Neural cell (in vitro differentiated cells): ENCODE results near the gene POFUT1. TPM values are rescaled to one million over a fixed set of nuclear protein-coding genes. Genes with fewer than 3 reads are reported as not detected.
"Not testable (repeated sequence)": the region's sequence is repeated elsewhere in the genome, so short reads cannot be mapped to it uniquely, and the experiment has no call there.

Experiments used
- H2AFZ ChIP-seq: fragments of 200-600, 300-800 bp; sonication (generic), shearing (Covaris generic); 2 replicates; pipeline ENCODE4 v1.6.0; 2014; ENCODE audit warnings: low read depth, mild to moderate bottlenecking, antibody characterized with exemption, low read length, moderate library complexity
- H3F3A ChIP-seq: fragments of 200-600 bp; shearing (Covaris generic); 2 replicates; pipeline ENCODE4 v1.6.1; 2016; ENCODE audit warnings: mild to moderate bottlenecking, moderate library complexity, mixed read lengths, antibody characterized with exemption, low read length; ENCODE audit not compliant: insufficient read depth, poor library complexity, severe bottlenecking
- H3K27ac ChIP-seq: fragments of 200-600, 300-800 bp; sonication (generic), shearing (Covaris generic); 2 replicates; pipeline ENCODE4 v1.5.1; 2014; ENCODE audit warnings: mild to moderate bottlenecking, low read length, moderate library complexity
- H3K27me3 ChIP-seq: fragments of 300-800, 200-600 bp; sonication (generic), shearing (Covaris generic); 2 replicates; pipeline ENCODE4 v1.6.0; 2014; ENCODE audit warnings: mild to moderate bottlenecking, low read depth, low read length, moderate library complexity; ENCODE audit not compliant: insufficient read depth
- H3K36me3 ChIP-seq: fragments of 300-800, 200-600 bp; sonication (generic), shearing (Covaris generic); 2 replicates; pipeline ENCODE4 v1.5.1; 2014; ENCODE audit warnings: mild to moderate bottlenecking, antibody characterized with exemption, low read length, moderate library complexity; ENCODE audit not compliant: insufficient read depth
- H3K4me2 ChIP-seq: fragments of 300-800, 200-600 bp; sonication (generic), shearing (Covaris generic); 2 replicates; pipeline ENCODE4 v1.6.0; 2014; ENCODE audit warnings: mild to moderate bottlenecking, low read length
- H3K4me3 ChIP-seq: fragments of 300-800, 200-600 bp; sonication (generic), shearing (Covaris generic); 2 replicates; pipeline ENCODE4 v1.5.1; 2014; ENCODE audit warnings: mild to moderate bottlenecking, low read length, moderate library complexity
- H3K79me2 ChIP-seq: fragments of 200-600 bp; shearing (Covaris generic); replicated peaks from 2 replicates; pipeline ENCODE4 v1.6.0; 2014; ENCODE audit warnings: mild to moderate bottlenecking, low read length, moderate library complexity; ENCODE audit not compliant: insufficient read depth
- H3K9ac ChIP-seq: fragments of 300-800, 200-600 bp; sonication (generic), shearing (Covaris generic); 2 replicates; pipeline ENCODE4 v1.6.1; 2016; ENCODE audit warnings: mild to moderate bottlenecking, low read length, mixed read lengths
- H3K9me2 ChIP-seq: fragments of 200-600 bp; shearing (Covaris generic); 2 replicates; pipeline ENCODE4 v1.6.1; 2016; ENCODE audit warnings: mild to moderate bottlenecking, low read length, mixed read lengths; ENCODE audit not compliant: insufficient read depth
- H3K9me3 ChIP-seq: fragments of 200-600, 300-800 bp; sonication (generic), shearing (Covaris generic); 2 replicates; pipeline ENCODE4 v1.6.1; 2016; ENCODE audit warnings: mild to moderate bottlenecking, mixed run types, low read length, moderate library complexity, mixed read lengths
- H4K20me1 ChIP-seq: fragments of 200-600 bp; shearing (Covaris generic); 2 replicates; pipeline ENCODE4 v1.6.1; 2016; ENCODE audit warnings: mild to moderate bottlenecking, mixed run types; ENCODE audit not compliant: insufficient read depth
- CTCF ChIP-seq: fragments of 450-650 bp; IDR thresholded peaks from 2 replicates; pipeline ENCODE4 v1.5.1; 2014; ENCODE audit warnings: antibody characterized with exemption, mild to moderate bottlenecking, moderate library complexity; ENCODE audit not compliant: poor library complexity, severe bottlenecking
- EP300 ChIP-seq: fragments of 450-650 bp; conservative IDR thresholded peaks from 2 replicates; pipeline ENCODE4 v1.6.1; 2014; ENCODE audit warnings: antibody characterized with exemption, mild to moderate bottlenecking, moderate library complexity; ENCODE audit not compliant: poor library complexity, severe bottlenecking
- EZH2 ChIP-seq: fragments of 200-600, 300-800 bp; shearing (Covaris generic), sonication (generic); IDR thresholded peaks from 2 replicates; pipeline ENCODE4 v1.6.1; 2014; ENCODE audit warnings: antibody characterized with exemption, low read length, borderline replicate concordance, mild to moderate bottlenecking; ENCODE audit not compliant: insufficient read depth, poor library complexity, severe bottlenecking
- MXI1 ChIP-seq: fragments of 450-650 bp; conservative IDR thresholded peaks from 2 replicates; pipeline ENCODE4 v1.6.1; 2014; ENCODE audit warnings: antibody characterized with exemption, mild to moderate bottlenecking; ENCODE audit not compliant: poor library complexity, severe bottlenecking
- POLR2AphosphoS5 ChIP-seq: IDR thresholded peaks from 2 replicates; pipeline ENCODE4 v1.6.1; 2012
- RAD21 ChIP-seq: fragments of 450-650 bp; conservative IDR thresholded peaks from 2 replicates; pipeline ENCODE4 v1.6.1; 2014; ENCODE audit warnings: antibody characterized with exemption, mild to moderate bottlenecking, moderate library complexity
- REST ChIP-seq: IDR thresholded peaks from 2 replicates; pipeline ENCODE4 v1.6.1; 2012; ENCODE audit warnings: borderline replicate concordance
- SMC3 ChIP-seq: fragments of 450-650 bp; conservative IDR thresholded peaks from 2 replicates; pipeline ENCODE4 v1.6.1; 2014; ENCODE audit warnings: antibody characterized with exemption, mild to moderate bottlenecking, moderate library complexity; ENCODE audit not compliant: poor library complexity
- TAF1 ChIP-seq: IDR thresholded peaks from 2 replicates; pipeline ENCODE4 v1.6.1; 2012; ENCODE audit warnings: low read depth
- polyA plus RNA-seq: library from polyadenylated mRNA; depleted of rRNA; stranded (reverse); fragments of >200 nt; gene quantifications from 2 replicates; pipeline ENCODE4 v1.2.3, GENCODE V29; 2014

POFUT1 gene
- polyA plus RNA-seq, 1 donor from 2014 or later, result 14.0 TPM

GRCh38 chr20:32193996-32194395 lies 13.7 kb upstream of the POFUT1 start:
- no peak overlapping the region for H3K4me3 ChIP-seq
- H2AFZ ChIP-seq, result no peak overlapping the region
- H3F3A ChIP-seq, result no peaks in the 10 kb centered on the region
- H4K20me1 ChIP-seq, result no peaks in the 10 kb centered on the region
- no peak overlapping the region for H3K4me2 ChIP-seq
- no peak overlapping the region for H3K27ac ChIP-seq
- H3K9me2 ChIP-seq, result no peaks in the 10 kb centered on the region
- no peaks in the 10 kb centered on the region for H3K9me3 ChIP-seq
- H3K79me2 ChIP-seq, result peaks cover 15% of the 10 kb centered on the region
- H3K27me3 ChIP-seq, result no peaks in the 10 kb centered on the region
- TF ChIP-seq POLR2AphosphoS5, result no peak
- no peak for TF ChIP-seq SMC3
- no peak for TF ChIP-seq EZH2
- TF ChIP-seq TAF1, result no peak
- no peak for TF ChIP-seq MXI1
- no peak for TF ChIP-seq EP300
- no peak for TF ChIP-seq REST
- TF ChIP-seq RAD21, result no peak
- TF ChIP-seq CTCF, result no peak
- peaks cover 9% of the 10 kb centered on the region for H3K36me3 ChIP-seq
- H3K9ac ChIP-seq, result no peak overlapping the region

GRCh38 chr20:32195581-32195980 lies 12.1 kb upstream of the POFUT1 start:
- no peaks in the 10 kb centered on the region for H3F3A ChIP-seq
- no peaks in the 10 kb centered on the region for H3K27me3 ChIP-seq
- no peak overlapping the region for H3K4me2 ChIP-seq
- no peak overlapping the region for H3K9ac ChIP-seq
- H2AFZ ChIP-seq, result no peak overlapping the region
- no peaks in the 10 kb centered on the region for H3K9me2 ChIP-seq
- peaks cover 17% of the 10 kb centered on the region for H3K36me3 ChIP-seq
- TF ChIP-seq REST, result no peak
- TF ChIP-seq TAF1, result no peak
- TF ChIP-seq SMC3, result no peak
- TF ChIP-seq CTCF, result no peak
- no peak for TF ChIP-seq EZH2
- no peak for TF ChIP-seq POLR2AphosphoS5
- TF ChIP-seq MXI1, result no peak
- no peak for TF ChIP-seq RAD21
- TF ChIP-seq EP300, result no peak
- peaks cover 26% of the 10 kb centered on the region for H3K79me2 ChIP-seq
- no peaks in the 10 kb centered on the region for H4K20me1 ChIP-seq
- H3K27ac ChIP-seq, result no peak overlapping the region
- no peaks in the 10 kb centered on the region for H3K9me3 ChIP-seq
- no peak overlapping the region for H3K4me3 ChIP-seq

GRCh38 chr20:32196613-32197012 lies 11.1 kb upstream of the POFUT1 start:
- not testable (repeated sequence) for H2AFZ ChIP-seq, H3K9me2 ChIP-seq, H3K4me3 ChIP-seq, H4K20me1 ChIP-seq, H3K9ac ChIP-seq, H3K9me3 ChIP-seq, H3K27ac ChIP-seq, H3K4me2 ChIP-seq, H3F3A ChIP-seq, H3K27me3 ChIP-seq
- Histone ChIP-seq H3K79me2 (peaks cover 36% of the 10 kb centered on the region), H3K36me3 (peaks cover 17% of the 10 kb centered on the region)
